GM12865 (cell line): ENCODE results near the gene SDCCAG8.

Source experiments
- DNase-seq: peaks from one replicate; pipeline ENCODE4 v3.0.0; 2010; ENCODE audit warnings: low read depth
- H3K4me3 ChIP-seq: 2 replicates; pipeline ENCODE4 v1.5.1; 2011; ENCODE audit warnings: mild to moderate bottlenecking, low read depth, low read length, control low read depth
- CTCF ChIP-seq: IDR thresholded peaks from 2 replicates; pipeline ENCODE4 v1.5.1; 2011; ENCODE audit warnings: low read length, control low read depth, low read depth, inconsistent platforms; ENCODE audit not compliant: insufficient read depth; ENCODE audit errors: missing control alignments

The SDCCAG8 gene

GRCh38 chr1:243227622-243228021 lies 28.2 kb upstream of the SDCCAG8 start:
- DNase-seq = no peak
- TF ChIP-seq CTCF = no peak
- H3K4me3 ChIP-seq = no peak overlapping the region

DNA sequence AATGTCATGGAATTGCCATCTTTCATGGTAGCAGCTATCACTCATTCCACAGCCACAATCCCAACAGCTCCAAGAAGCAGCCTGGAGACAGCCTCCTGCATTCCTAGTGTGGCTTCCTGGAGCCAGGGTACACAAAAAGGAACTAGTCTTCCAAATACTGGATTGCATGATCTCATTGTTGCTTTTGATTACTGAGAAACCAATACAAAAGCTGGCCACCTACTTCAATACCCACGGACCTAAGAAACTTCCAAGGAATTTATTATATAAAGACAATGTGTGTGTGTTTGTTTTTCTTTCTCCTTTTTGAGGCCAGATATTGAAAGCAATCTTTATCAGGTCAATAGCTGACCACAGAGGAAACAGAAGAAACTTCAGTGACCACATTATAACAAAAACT lies 26.3 kb upstream of the SDCCAG8 start:
- DNase-seq = no peak
- TF ChIP-seq CTCF = no peak
- no peak overlapping the region for H3K4me3 ChIP-seq

DNA sequence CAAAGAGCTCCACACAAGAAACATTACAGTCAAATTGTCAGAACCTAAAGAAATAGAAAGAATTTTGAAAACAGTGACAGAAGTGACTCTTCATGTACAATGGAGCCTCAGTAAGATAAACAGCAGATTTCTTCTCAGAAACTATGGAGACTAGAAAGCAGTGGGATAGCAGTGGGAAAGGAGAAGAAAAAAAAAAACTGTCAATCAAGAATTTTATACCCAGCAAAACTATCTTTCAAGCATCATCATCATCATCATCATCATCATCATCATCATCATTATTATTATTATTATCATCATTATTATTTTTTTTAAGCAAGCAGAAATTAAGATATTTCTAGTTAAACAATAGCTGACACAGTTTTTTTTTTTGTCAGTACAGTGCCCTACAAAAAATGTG lies 24.9 kb upstream of the SDCCAG8 start:
- no peak overlapping the region for H3K4me3 ChIP-seq
- TF ChIP-seq CTCF = no peak
- DNase-seq = no peak

GRCh38 chr1:243233908-243234307 lies 21.9 kb upstream of the SDCCAG8 start:
- no peak for TF ChIP-seq CTCF
- H3K4me3 ChIP-seq = no peak overlapping the region
- no peak for DNase-seq

DNA sequence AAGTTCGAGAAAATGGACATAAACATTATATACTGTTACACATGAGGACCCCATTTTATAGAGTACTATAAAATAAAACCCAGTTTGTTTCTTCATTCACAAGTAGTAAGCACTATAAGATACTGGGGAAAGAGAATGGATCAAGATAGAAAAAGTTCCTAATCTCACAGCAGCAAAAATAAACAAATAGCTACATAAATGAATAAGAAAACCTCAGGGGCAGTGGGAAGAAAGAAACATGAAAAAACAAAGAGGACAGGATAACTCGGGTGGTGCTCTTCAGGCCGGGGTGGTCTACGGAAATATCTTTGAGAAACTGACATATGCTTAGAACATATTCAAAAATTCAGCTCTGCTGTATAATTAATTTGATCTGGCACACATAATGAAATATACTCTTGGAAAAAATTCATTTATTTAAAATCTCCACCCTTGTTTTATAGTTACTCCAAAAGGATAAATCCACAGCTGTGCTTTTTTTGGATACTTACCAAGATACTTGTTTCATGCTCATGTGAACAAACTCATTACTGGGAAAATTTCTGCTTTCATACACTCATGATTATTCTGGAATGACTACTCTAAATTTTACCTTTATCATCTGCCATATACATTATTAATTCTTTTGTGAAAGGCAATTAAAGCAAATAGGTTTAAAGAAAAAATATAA lies 20.7 kb upstream of the SDCCAG8 start:
- no peak for DNase-seq
- no peak for TF ChIP-seq CTCF
- H3K4me3 ChIP-seq = no peak overlapping the region

DNA sequence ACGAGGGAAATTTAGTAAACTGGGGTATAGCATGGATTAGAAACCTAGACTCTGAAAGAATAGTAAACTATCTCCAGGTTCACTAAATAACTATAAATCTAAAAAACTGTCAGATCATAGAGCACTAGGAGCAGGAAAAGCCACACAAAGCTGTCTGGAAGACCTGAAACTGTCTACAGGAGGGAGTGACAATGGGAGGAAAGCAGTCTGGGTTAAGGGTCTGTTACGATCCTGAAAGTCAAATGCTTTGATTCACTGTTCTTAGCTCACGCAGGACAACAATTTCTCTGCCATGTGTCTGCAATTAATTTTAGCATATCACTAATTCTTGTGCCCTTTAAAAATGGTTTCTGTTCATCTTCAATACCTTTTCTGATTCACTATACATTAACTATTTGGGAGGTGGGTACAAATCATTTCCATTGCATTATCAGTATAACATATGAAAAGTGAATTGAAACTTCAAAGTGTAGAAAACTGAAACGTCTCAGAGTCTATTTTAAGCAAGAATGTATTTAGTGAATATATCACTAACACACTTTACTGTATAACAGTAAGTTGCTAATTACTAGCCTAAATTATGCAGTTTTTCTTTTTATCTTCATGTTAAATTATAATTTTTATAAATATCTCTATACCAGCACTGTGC lies 19.1 kb upstream of the SDCCAG8 start:
- TF ChIP-seq CTCF = no peak

DNA sequence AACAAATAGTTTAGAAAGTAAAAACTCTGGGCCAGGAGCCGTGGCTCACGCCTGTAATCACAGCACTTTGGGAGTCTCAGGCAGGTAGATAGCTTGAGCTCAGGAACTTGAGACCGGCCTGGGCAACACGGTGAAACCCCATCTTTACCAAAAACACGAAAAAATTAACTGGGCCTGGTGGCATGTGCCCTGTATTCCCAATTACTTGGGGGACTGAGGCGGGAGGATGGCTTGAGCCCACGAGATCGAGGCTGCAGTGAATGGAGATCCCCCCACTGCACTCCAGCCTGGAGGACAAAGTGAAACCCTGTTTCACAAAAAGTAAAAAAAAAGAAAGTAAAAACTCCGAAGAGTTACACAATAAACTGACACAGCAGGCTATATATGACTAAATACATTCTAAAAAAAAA lies 11.4 kb upstream of the SDCCAG8 start:
- TF ChIP-seq CTCF = no peak
- peak overlapping the region; percentile 63 for H3K4me3 ChIP-seq
- DNase-seq = peak; percentile 52

More for the DNA sequence above, 19.1 kb upstream of the SDCCAG8 start:
- no peak for DNase-seq
- no peak overlapping the region for H3K4me3 ChIP-seq
